Endodermal cell (in vitro differentiated cells): ENCODE measurements around the gene LRP5. TPM values are rescaled to one million over a fixed set of nuclear protein-coding genes. Genes with fewer than 3 reads are reported as not detected.

ENCODE experiments used
- DNase-seq: peaks from one replicate; pipeline ENCODE4 v3.0.0-alpha.2; 2017
- H3K27ac ChIP-seq: 2 replicates; pipeline ENCODE4 v1.5.1; 2013; ENCODE audit warnings: mild to moderate bottlenecking, low read depth, low read length, moderate library complexity
- H3K27me3 ChIP-seq: 2 replicates; pipeline ENCODE4 v1.6.1; 2013; ENCODE audit warnings: mild to moderate bottlenecking, low read length, moderate library complexity; ENCODE audit not compliant: insufficient read depth, control insufficient read depth, poor library complexity, severe bottlenecking
- H3K36me3 ChIP-seq: 2 replicates; pipeline ENCODE4 v1.7.0; 2013; ENCODE audit warnings: mild to moderate bottlenecking, low read length, moderate library complexity; ENCODE audit not compliant: control insufficient read depth, insufficient read depth
- H3K4me1 ChIP-seq: one replicate; pipeline ENCODE4 v1.7.0; 2013; ENCODE audit warnings: low read length; ENCODE audit not compliant: control insufficient read depth, insufficient read depth
- H3K4me3 ChIP-seq: 2 replicates; pipeline ENCODE4 v1.5.1; 2013; ENCODE audit warnings: mild to moderate bottlenecking, low read length, moderate library complexity
- H3K9ac ChIP-seq: 2 replicates; pipeline ENCODE4 v1.6.1; 2013; ENCODE audit warnings: mild to moderate bottlenecking, low read length, moderate library complexity; ENCODE audit not compliant: poor library complexity, severe bottlenecking; ENCODE audit errors: extremely low read depth
- H3K9me3 ChIP-seq: 2 replicates; pipeline ENCODE4 v1.6.1; 2013; ENCODE audit warnings: mild to moderate bottlenecking, low read length, moderate library complexity; ENCODE audit not compliant: control insufficient read depth
- H3K27ac Mint-ChIP-seq: 2 replicates; pipeline ENCODE4 v1.8.0; 2020; ENCODE audit warnings: mixed read lengths
- H3K27me3 Mint-ChIP-seq: 2 replicates; pipeline ENCODE4 v1.8.0; 2021; ENCODE audit warnings: mild to moderate bottlenecking, mixed read lengths; ENCODE audit not compliant: insufficient read depth
- H3K36me3 Mint-ChIP-seq: 2 replicates; pipeline ENCODE4 v1.8.0; 2020; ENCODE audit warnings: low read depth, mixed read lengths
- H3K4me1 Mint-ChIP-seq: 2 replicates; pipeline ENCODE4 v1.8.0; 2020; ENCODE audit warnings: mixed read lengths
- H3K4me3 Mint-ChIP-seq: 2 replicates; pipeline ENCODE4 v1.8.0; 2020; ENCODE audit warnings: mild to moderate bottlenecking, moderate library complexity, mixed read lengths
- H3K9me3 Mint-ChIP-seq: 2 replicates; pipeline ENCODE4 v1.8.0; 2020; ENCODE audit warnings: mild to moderate bottlenecking, mixed read lengths
- WGBS, 2 experiments: methylation state at CpG; one replicate each; pipeline versions ENCODE4 v1.1.5 to v1.1.7; 2013; ENCODE audit warnings: missing lambda C conversion rate in 2 of 2, mixed read lengths in 1 of 2; ENCODE audit not compliant: insufficient coverage in 1 of 2, insufficient read length in 1 of 2; 5-methylcytosine and 5-hydroxymethylcytosine counted together
- total RNA-seq, 2 donors: library from RNA; stranded (reverse); fragmentation: NEBNext Ultra II Directional in 1 of 2; extraction: Animal tissue kit (Norgen Biotek cat#: 25700) in 1 of 2; gene quantifications; 2 replicates in 1 of 2; 3 replicates in 1 of 2; pipeline ENCODE4 v1.2.1, GENCODE V29; 2021
- TF ChIP-seq, protein P1 (sequence below): fragments of 200-600 bp; sonication (generic); conservative IDR thresholded peaks from 2 replicates; pipeline ENCODE4 v1.5.0; 2021; ENCODE audit warnings: antibody characterized with exemption, mild to moderate bottlenecking

LRP5 gene
- total RNA-seq, 2 donors from 2014 or later: 58.2 to 64.1 TPM

DNA sequence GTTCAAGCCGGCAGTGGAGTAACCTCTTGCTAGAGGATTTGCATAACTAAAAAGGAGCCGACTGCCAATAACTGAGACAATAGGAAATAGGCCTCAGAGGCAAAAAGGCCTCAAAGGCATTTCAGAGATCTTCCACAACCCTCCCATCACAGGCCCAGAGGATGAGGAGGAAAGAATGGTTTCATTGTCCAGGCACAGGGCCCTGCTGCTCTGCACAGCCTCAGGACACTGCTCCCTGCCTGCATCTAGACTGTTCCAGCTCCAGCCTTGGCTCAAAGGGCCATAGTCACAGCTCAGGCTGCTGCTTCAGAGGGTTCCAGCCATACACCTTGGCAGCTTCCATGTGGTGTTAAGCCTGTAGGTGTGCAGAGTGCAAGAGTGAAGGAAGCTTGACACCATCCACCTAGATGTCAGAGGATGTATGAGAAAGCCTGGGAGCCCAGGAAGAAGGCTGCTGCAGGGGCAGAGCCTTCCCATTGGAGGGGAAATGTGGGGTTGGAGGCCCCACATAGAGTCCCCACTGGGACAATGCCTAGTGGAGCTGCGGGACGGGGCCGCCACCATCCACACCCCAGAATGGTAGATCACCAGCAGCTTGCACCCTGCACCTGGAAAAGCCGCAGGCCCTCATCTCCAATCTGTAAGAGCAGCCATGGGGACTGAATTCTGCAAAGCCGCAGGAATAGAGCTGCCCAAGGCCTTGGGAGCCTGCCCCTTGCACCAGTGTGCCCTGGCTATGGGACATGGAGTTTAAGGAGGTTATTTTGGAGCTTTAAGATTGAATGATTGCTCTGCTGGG, 8.2 kb upstream of the LRP5 start:
- Histone ChIP-seq H3K36me3 (no peaks in the 10 kb centered on the region), H3K9ac (no peak overlapping the region), H3K9me3 (peaks cover 8% of the 10 kb centered on the region), H3K4me3 (no peak overlapping the region), H3K27ac (no peak overlapping the region), H3K27me3 (no peaks in the 10 kb centered on the region), H3K4me1 (no peaks in the 10 kb centered on the region)
- H3K9me3 Mint-ChIP-seq: peaks cover 28% of the 10 kb centered on the region
- no peaks in the 10 kb centered on the region for H3K4me1 Mint-ChIP-seq
- TF ChIP-seq, protein P1, sequence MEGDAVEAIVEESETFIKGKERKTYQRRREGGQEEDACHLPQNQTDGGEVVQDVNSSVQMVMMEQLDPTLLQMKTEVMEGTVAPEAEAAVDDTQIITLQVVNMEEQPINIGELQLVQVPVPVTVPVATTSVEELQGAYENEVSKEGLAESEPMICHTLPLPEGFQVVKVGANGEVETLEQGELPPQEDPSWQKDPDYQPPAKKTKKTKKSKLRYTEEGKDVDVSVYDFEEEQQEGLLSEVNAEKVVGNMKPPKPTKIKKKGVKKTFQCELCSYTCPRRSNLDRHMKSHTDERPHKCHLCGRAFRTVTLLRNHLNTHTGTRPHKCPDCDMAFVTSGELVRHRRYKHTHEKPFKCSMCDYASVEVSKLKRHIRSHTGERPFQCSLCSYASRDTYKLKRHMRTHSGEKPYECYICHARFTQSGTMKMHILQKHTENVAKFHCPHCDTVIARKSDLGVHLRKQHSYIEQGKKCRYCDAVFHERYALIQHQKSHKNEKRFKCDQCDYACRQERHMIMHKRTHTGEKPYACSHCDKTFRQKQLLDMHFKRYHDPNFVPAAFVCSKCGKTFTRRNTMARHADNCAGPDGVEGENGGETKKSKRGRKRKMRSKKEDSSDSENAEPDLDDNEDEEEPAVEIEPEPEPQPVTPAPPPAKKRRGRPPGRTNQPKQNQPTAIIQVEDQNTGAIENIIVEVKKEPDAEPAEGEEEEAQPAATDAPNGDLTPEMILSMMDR: no peak
- WGBS, 2 experiments: 90 to 100% methylated on average over 1 to 7 of the region's 7 CpGs
- no peak overlapping the region for H3K4me3 Mint-ChIP-seq
- H3K27me3 Mint-ChIP-seq: peaks cover 2% of the 10 kb centered on the region
- DNase-seq: no peak
- H3K27ac Mint-ChIP-seq: no peak overlapping the region
- peaks cover 5% of the 10 kb centered on the region for H3K36me3 Mint-ChIP-seq

DNA sequence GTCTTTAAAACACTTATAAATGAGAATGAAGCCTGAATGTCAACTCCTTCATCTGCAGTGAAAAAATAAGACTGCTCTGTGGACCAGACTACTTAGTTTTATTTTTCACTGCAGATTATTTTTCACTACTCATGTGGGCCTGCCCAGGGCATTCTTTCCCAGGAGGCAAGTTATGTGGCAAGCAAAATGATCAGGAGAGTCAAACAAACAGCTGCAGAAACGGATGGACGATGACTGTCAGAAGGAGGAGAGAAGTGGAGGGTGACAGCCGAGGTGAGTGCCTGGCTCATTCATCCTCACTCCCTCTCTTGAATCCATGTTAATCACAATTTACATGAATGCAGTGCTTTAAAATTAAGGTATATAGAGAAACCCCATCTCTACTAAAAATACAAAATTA, 5.8 kb upstream of the LRP5 start:
- Histone ChIP-seq H3K4me3 (no peak overlapping the region), H3K4me1 (no peaks in the 10 kb centered on the region), H3K27me3 (no peaks in the 10 kb centered on the region), H3K9me3 (peaks cover 8% of the 10 kb centered on the region), H3K9ac (no peak overlapping the region), H3K27ac (no peak overlapping the region), H3K36me3 (no peaks in the 10 kb centered on the region)
- DNase-seq: no peak
- TF ChIP-seq, protein P1: no peak
- Mint-ChIP-seq H3K4me1 (no peaks in the 10 kb centered on the region), H3K4me3 (no peak overlapping the region), H3K9me3 (peaks cover 28% of the 10 kb centered on the region), H3K36me3 (peaks cover 5% of the 10 kb centered on the region), H3K27me3 (no peaks in the 10 kb centered on the region), H3K27ac (no peak overlapping the region)
- WGBS, 2 experiments: 97 to 100% methylated on average over 2 of the region's 3 CpGs

DNA sequence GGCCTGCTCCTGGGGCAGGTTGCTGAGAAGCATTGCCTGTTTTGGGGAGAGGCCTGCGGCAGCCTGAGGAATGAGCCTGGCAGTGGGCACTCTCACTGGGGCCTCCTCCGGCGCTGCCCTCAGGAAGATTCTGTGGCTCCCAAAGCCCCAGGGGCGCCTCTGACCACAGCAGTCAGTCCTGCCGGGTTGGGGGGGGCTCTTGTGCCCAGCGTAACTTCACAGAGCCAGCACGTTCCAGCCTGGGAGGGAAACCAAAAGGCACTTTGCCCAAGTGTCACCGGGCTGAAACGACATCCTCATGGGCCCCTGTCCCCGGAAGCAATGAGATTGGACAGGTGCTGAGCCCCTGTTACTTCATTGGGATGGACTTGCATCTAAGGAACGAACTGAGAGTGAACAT, 4.3 kb upstream of the LRP5 start:
- Mint-ChIP-seq H3K27me3 (no peaks in the 10 kb centered on the region), H3K9me3 (peaks cover 23% of the 10 kb centered on the region)
- 84 to 93% methylated on average over 7 to 11 of the region's 11 CpGs for WGBS, 2 experiments

More for the DNA sequence above, 4.3 kb upstream of the LRP5 start:
- Histone ChIP-seq H3K27ac (no peak overlapping the region), H3K9ac (no peak overlapping the region), H3K9me3 (peaks cover 8% of the 10 kb centered on the region), H3K4me1 (no peaks in the 10 kb centered on the region), H3K36me3 (no peaks in the 10 kb centered on the region), H3K4me3 (no peak overlapping the region), H3K27me3 (no peaks in the 10 kb centered on the region)
- DNase-seq: no peak
- H3K4me1 Mint-ChIP-seq: no peaks in the 10 kb centered on the region
- TF ChIP-seq, protein P1: no peak
- H3K4me3 Mint-ChIP-seq: no peak overlapping the region
- no peak overlapping the region for H3K27ac Mint-ChIP-seq
- peaks cover 5% of the 10 kb centered on the region for H3K36me3 Mint-ChIP-seq
